Measurements from ENCODE around the gene ITSN2. TPM values are rescaled to one million over a fixed set of nuclear protein-coding genes. Genes with fewer than 3 reads are reported as not detected.
"Not testable (repeated sequence)": the region's sequence is repeated elsewhere in the genome, so short reads cannot be mapped to it uniquely, and the experiment has no call there.

ITSN2 gene
- total RNA-seq, 1 donor from 2014 or later: 52.9 TPM

- peaks cover 30% of the 10 kb centered on the region for H3K36me3 Mint-ChIP-seq (ENCODE audit: low read depth)
- no peak overlapping the region for H3K27ac Mint-ChIP-seq
- no peak for DNase-seq (ENCODE audit: low spot score)
- H3K4me3 Mint-ChIP-seq: no peak overlapping the region
- no peaks in the 10 kb centered on the region for H3K9me3 Mint-ChIP-seq
- intact Hi-C loops (cut with micrococcal nuclease): no loop called here
- H3K4me1 Mint-ChIP-seq (ENCODE audit: low read depth): peaks cover 4% of the 10 kb centered on the region
- H3K27me3 Mint-ChIP-seq (ENCODE audit: insufficient read depth): no peaks in the 10 kb centered on the region
These were observed 150.3 kb downstream of the ITSN2 start for GRCh38 chr2:24210106-24210455.

- H3K27ac Mint-ChIP-seq: no peak overlapping the region
- no peak overlapping the region for H3K4me3 Mint-ChIP-seq
- no peaks in the 10 kb centered on the region for H3K27me3 Mint-ChIP-seq (ENCODE audit: insufficient read depth)
These were observed 150.8 kb downstream of the ITSN2 start for GRCh38 chr2:24209389-24210105.

GRCh38 chr2:24208490-24208889, 151.8 kb downstream of the ITSN2 start:
- no peaks in the 10 kb centered on the region for H3K4me1 Mint-ChIP-seq (ENCODE audit: low read depth)
- no peak overlapping the region for H3K27ac Mint-ChIP-seq
- intact Hi-C loops (cut with micrococcal nuclease): no loop called here
- no peaks in the 10 kb centered on the region for H3K27me3 Mint-ChIP-seq (ENCODE audit: insufficient read depth)
- H3K4me3 Mint-ChIP-seq: no peak overlapping the region
- H3K9me3 Mint-ChIP-seq: no peaks in the 10 kb centered on the region
- no peak for DNase-seq (ENCODE audit: low spot score)
- peaks cover 35% of the 10 kb centered on the region for H3K36me3 Mint-ChIP-seq (ENCODE audit: low read depth)

More at GRCh38 chr2:24209389-24210105, 150.8 kb downstream of the ITSN2 start:
- no peaks in the 10 kb centered on the region for H3K4me1 Mint-ChIP-seq (ENCODE audit: low read depth)
- intact Hi-C loops (cut with micrococcal nuclease): no loop called here
- peaks cover 30% of the 10 kb centered on the region for H3K36me3 Mint-ChIP-seq (ENCODE audit: low read depth)
- no peak for DNase-seq (ENCODE audit: low spot score)
- H3K9me3 Mint-ChIP-seq: no peaks in the 10 kb centered on the region

- Mint-ChIP-seq H3K27ac (no peak overlapping the region), H3K27me3 (ENCODE audit: insufficient read depth) (no peaks in the 10 kb centered on the region), H3K4me1 (ENCODE audit: low read depth) (no peaks in the 10 kb centered on the region), H3K36me3 (ENCODE audit: low read depth) (peaks cover 33% of the 10 kb centered on the region), H3K4me3 (no peak overlapping the region), H3K9me3 (no peaks in the 10 kb centered on the region)
- intact Hi-C loops (cut with micrococcal nuclease): no loop called here
- no peak for DNase-seq (ENCODE audit: low spot score)
These were observed 153.0 kb downstream of the ITSN2 start for GRCh38 chr2:24207359-24207758.

GRCh38 chr2:24206714-24207113, 153.6 kb downstream of the ITSN2 start:
- Mint-ChIP-seq H3K9me3 (no peaks in the 10 kb centered on the region), H3K27ac (no peak overlapping the region), H3K27me3 (ENCODE audit: insufficient read depth) (no peaks in the 10 kb centered on the region), H3K4me1 (ENCODE audit: low read depth) (no peaks in the 10 kb centered on the region), H3K36me3 (ENCODE audit: low read depth) (peaks cover 33% of the 10 kb centered on the region), H3K4me3 (no peak overlapping the region)
- intact Hi-C loops (cut with micrococcal nuclease): no loop called here
- no peak for DNase-seq (ENCODE audit: low spot score)

GRCh38 chr2:24206242-24206641, 154.1 kb downstream of the ITSN2 start:
- no peak for DNase-seq (ENCODE audit: low spot score)
- Mint-ChIP-seq H3K36me3 (ENCODE audit: low read depth) (peaks cover 32% of the 10 kb centered on the region), H3K4me3 (no peak overlapping the region), H3K4me1 (ENCODE audit: low read depth) (no peaks in the 10 kb centered on the region), H3K27ac (no peak overlapping the region), H3K27me3 (ENCODE audit: insufficient read depth) (no peaks in the 10 kb centered on the region), H3K9me3 (no peaks in the 10 kb centered on the region)
- intact Hi-C loops (cut with micrococcal nuclease): no loop called here

- Mint-ChIP-seq H3K27me3 (ENCODE audit: insufficient read depth) (no peaks in the 10 kb centered on the region), H3K27ac (no peak overlapping the region), H3K4me1 (ENCODE audit: low read depth) (no peaks in the 10 kb centered on the region), H3K4me3 (no peak overlapping the region), H3K9me3 (no peaks in the 10 kb centered on the region), H3K36me3 (ENCODE audit: low read depth) (peaks cover 28% of the 10 kb centered on the region)
- intact Hi-C loops (cut with micrococcal nuclease): no loop called here
- no peak for DNase-seq (ENCODE audit: low spot score)
These were observed 155.2 kb downstream of the ITSN2 start for GRCh38 chr2:24205131-24205530.

- H3K36me3 Mint-ChIP-seq (ENCODE audit: low read depth): peaks cover 26% of the 10 kb centered on the region
- H3K4me1 Mint-ChIP-seq (ENCODE audit: low read depth): no peaks in the 10 kb centered on the region
- no peaks in the 10 kb centered on the region for H3K27me3 Mint-ChIP-seq (ENCODE audit: insufficient read depth)
- H3K27ac Mint-ChIP-seq: no peak overlapping the region
- DNase-seq (ENCODE audit: low spot score): no peak
- H3K9me3 Mint-ChIP-seq: no peaks in the 10 kb centered on the region
- H3K4me3 Mint-ChIP-seq: no peak overlapping the region
- intact Hi-C loops (cut with micrococcal nuclease): no loop called here
These were observed 155.8 kb downstream of the ITSN2 start for GRCh38 chr2:24204505-24204904.

- intact Hi-C loops (cut with micrococcal nuclease): no loop called here
- no peak overlapping the region for H3K27ac Mint-ChIP-seq
- H3K4me1 Mint-ChIP-seq (ENCODE audit: low read depth): no peaks in the 10 kb centered on the region
- no peaks in the 10 kb centered on the region for H3K9me3 Mint-ChIP-seq
- no peak overlapping the region for H3K4me3 Mint-ChIP-seq
- H3K36me3 Mint-ChIP-seq (ENCODE audit: low read depth): peaks cover 31% of the 10 kb centered on the region
- no peaks in the 10 kb centered on the region for H3K27me3 Mint-ChIP-seq (ENCODE audit: insufficient read depth)
- DNase-seq (ENCODE audit: low spot score): no peak
These were observed 156.6 kb downstream of the ITSN2 start for GRCh38 chr2:24203787-24204150.

- Mint-ChIP-seq H3K27ac (no peak overlapping the region), H3K27me3 (ENCODE audit: insufficient read depth) (no peaks in the 10 kb centered on the region), H3K9me3 (no peaks in the 10 kb centered on the region), H3K4me1 (ENCODE audit: low read depth) (no peaks in the 10 kb centered on the region), H3K36me3 (ENCODE audit: low read depth) (peaks cover 31% of the 10 kb centered on the region), H3K4me3 (no peak overlapping the region)
- DNase-seq (ENCODE audit: low spot score): no peak
- intact Hi-C loops (cut with micrococcal nuclease): no loop called here
These were observed 157.1 kb downstream of the ITSN2 start for GRCh38 chr2:24203029-24203786.

GRCh38 chr2:24200799-24201198, 159.5 kb downstream of the ITSN2 start:
- H3K4me3 Mint-ChIP-seq: no peak overlapping the region

GRCh38 chr2:24199968-24200590, 160.3 kb downstream of the ITSN2 start:
- intact Hi-C loops (cut with micrococcal nuclease): no loop called here
- no peaks in the 10 kb centered on the region for H3K27me3 Mint-ChIP-seq (ENCODE audit: insufficient read depth)
- no peaks in the 10 kb centered on the region for H3K9me3 Mint-ChIP-seq
- H3K27ac Mint-ChIP-seq: no peak overlapping the region
- no peak for DNase-seq (ENCODE audit: low spot score)
- no peak overlapping the region for H3K4me3 Mint-ChIP-seq
- peaks cover 15% of the 10 kb centered on the region for H3K36me3 Mint-ChIP-seq (ENCODE audit: low read depth)
- no peaks in the 10 kb centered on the region for H3K4me1 Mint-ChIP-seq (ENCODE audit: low read depth)

More at GRCh38 chr2:24200799-24201198, 159.5 kb downstream of the ITSN2 start:
- no peak for DNase-seq (ENCODE audit: low spot score)
- intact Hi-C loops (cut with micrococcal nuclease): no loop called here
- Mint-ChIP-seq H3K9me3 (no peaks in the 10 kb centered on the region), H3K4me1 (ENCODE audit: low read depth) (no peaks in the 10 kb centered on the region), H3K27ac (no peak overlapping the region), H3K27me3 (ENCODE audit: insufficient read depth) (no peaks in the 10 kb centered on the region), H3K36me3 (ENCODE audit: low read depth) (peaks cover 19% of the 10 kb centered on the region)

- H3K4me3 Mint-ChIP-seq; H3K27ac Mint-ChIP-seq; H3K9me3 Mint-ChIP-seq; H3K27me3 Mint-ChIP-seq (ENCODE audit: insufficient read depth); DNase-seq (ENCODE audit: low spot score); intact Hi-C loops (cut with micrococcal nuclease); H3K4me1 Mint-ChIP-seq (ENCODE audit: low read depth); H3K36me3 Mint-ChIP-seq (ENCODE audit: low read depth): not testable (repeated sequence)
These were observed 163.1 kb downstream of the ITSN2 start for GRCh38 chr2:24197213-24197612.
